H1 (cell line): Measurements from ENCODE around the gene TECPR2. TPM values are rescaled to one million over a fixed set of nuclear protein-coding genes. Genes with fewer than 3 reads are reported as not detected.

Experiments
- CTCF ChIA-PET: fragments of 300-600 bp; sonication (Branson Sonifier 250); formaldehyde crosslinking; loops from one replicate; lab custom pipeline; 2021; ENCODE audit not compliant: partially characterized antibody; lab: Charles Lee
- POLR2A ChIA-PET: fragments of 300-600 bp; sonication (Branson Sonifier 250); formaldehyde crosslinking; loops from one replicate; lab custom pipeline; 2021; ENCODE audit warnings: inconsistent platforms; ENCODE audit not compliant: partially characterized antibody; lab: Charles Lee
- DNase-seq, 2 experiments: peaks; one replicate each; pipeline versions ENCODE4 v3.0.0 to v3.0.0-alpha.2; 2010 to 2022; ENCODE audit warnings: low spot score in 2 of 2, low read depth in 1 of 2, mixed read lengths in 1 of 2
- FAIRE-seq: peaks from 2 replicates; lab custom pipeline; 2011; peaks lifted over from hg19 to GRCh38; lab: Jason Lieb, UNC
- H2AFZ ChIP-seq: 2 replicates; pipeline ENCODE4 v1.8.1; 2012; ENCODE audit warnings: low read length, inconsistent platforms
- H2AK5ac ChIP-seq: 2 replicates; pipeline ENCODE4 v1.6.1; 2013; ENCODE audit warnings: low read depth, low read length
- H2BK120ac ChIP-seq: replicated peaks from 2 replicates; pipeline ENCODE3; 2013; ENCODE audit warnings: low read depth, low read length, inconsistent platforms
- H2BK12ac ChIP-seq: 2 replicates; pipeline ENCODE4 v1.6.1; 2013; ENCODE audit warnings: low read depth, low read length
- H2BK15ac ChIP-seq: 2 replicates; pipeline ENCODE4 v1.6.1; 2013; ENCODE audit warnings: low read length
- H2BK20ac ChIP-seq: 2 replicates; pipeline ENCODE4 v1.6.1; 2013; ENCODE audit warnings: low read length
- H2BK5ac ChIP-seq: 2 replicates; pipeline ENCODE4 v1.6.1; 2013; ENCODE audit warnings: low read depth, low read length
- H3K14ac ChIP-seq: 2 replicates; pipeline ENCODE4 v1.6.1; 2013; ENCODE audit warnings: inconsistent platforms; ENCODE audit not compliant: insufficient read length
- H3K18ac ChIP-seq: 2 replicates; pipeline ENCODE4 v1.6.1; 2013; ENCODE audit warnings: low read length; ENCODE audit errors: extremely low read depth
- H3K23ac ChIP-seq: 2 replicates; pipeline ENCODE4 v1.6.1; 2013; ENCODE audit warnings: inconsistent platforms; ENCODE audit not compliant: insufficient read length
- H3K23me2 ChIP-seq: 2 replicates; pipeline ENCODE4 v1.6.1; 2013; ENCODE audit warnings: low read depth, low read length
- H3K27ac ChIP-seq: 2 replicates; pipeline ENCODE4 v1.6.1; 2011; ENCODE audit warnings: low read depth, low read length, inconsistent platforms
- H3K27me3 ChIP-seq, 4 experiments: replicated peaks in 1 of 4; 1 replicate in 1 of 4; 2 replicates in 3 of 4; pipeline versions ENCODE4 v1.6.1 to v1.8.1; 2011 to 2013; ENCODE audit warnings: low read length in 3 of 4, mild to moderate bottlenecking in 3 of 4, inconsistent platforms in 2 of 4, mixed read lengths in 2 of 4, moderate library complexity in 1 of 4; ENCODE audit not compliant: control insufficient read depth in 3 of 4, insufficient read depth in 3 of 4; ENCODE audit errors: extremely low read depth in 1 of 4
- H3K36me3 ChIP-seq, 4 experiments: 2 replicates each; pipeline versions ENCODE4 v1.6.1 to v1.8.1; 2011 to 2013; ENCODE audit warnings: mild to moderate bottlenecking in 4 of 4, low read length in 3 of 4, moderate library complexity in 2 of 4, control low read depth in 1 of 4, inconsistent platforms in 1 of 4; ENCODE audit not compliant: insufficient read depth in 4 of 4, control insufficient read depth in 2 of 4
- H3K4ac ChIP-seq: replicated peaks from 2 replicates; pipeline ENCODE3; 2013; ENCODE audit warnings: low read length, low read depth, mixed read lengths, inconsistent platforms; ENCODE audit not compliant: insufficient read length
- H3K4me1 ChIP-seq, 4 experiments: replicated peaks in 1 of 4; 1 replicate in 1 of 4; 2 replicates in 3 of 4; pipeline versions ENCODE4 v1.6.1 to v1.8.1; 2011 to 2013; ENCODE audit warnings: low read length in 3 of 4, inconsistent platforms in 2 of 4, mixed read lengths in 1 of 4; ENCODE audit not compliant: insufficient read depth in 4 of 4, control insufficient read depth in 3 of 4
- H3K4me2 ChIP-seq, 2 experiments: 2 replicates each; pipeline versions ENCODE4 v1.6.1 to v1.8.1; 2011 to 2013; ENCODE audit warnings: low read depth in 2 of 2, low read length in 2 of 2, control low read depth in 1 of 2, inconsistent platforms in 1 of 2, mild to moderate bottlenecking in 1 of 2; ENCODE audit not compliant: insufficient read depth in 1 of 2
- H3K4me3 ChIP-seq, 4 experiments: fragments of 200-600, 300-600 bp in 1 of 4; sonication (generic), shearing (Covaris generic), sonication (Bioruptor Twin) in 1 of 4; 2 replicates each; pipeline versions ENCODE4 v1.5.1 to v1.8.1; 2011 to 2016; ENCODE audit warnings: low read length in 4 of 4, low read depth in 3 of 4, control low read depth in 2 of 4, inconsistent platforms in 2 of 4, mild to moderate bottlenecking in 2 of 4, mixed read lengths in 1 of 4, moderate library complexity in 1 of 4; ENCODE audit not compliant: insufficient read depth in 2 of 4; ENCODE audit errors: extremely low read depth in 1 of 4
- H3K56ac ChIP-seq: replicated peaks from 2 replicates; pipeline ENCODE3; 2013; ENCODE audit warnings: low read depth, mild to moderate bottlenecking, mixed read lengths, low read length, inconsistent platforms; ENCODE audit not compliant: insufficient read length
- H3K79me1 ChIP-seq: 2 replicates; pipeline ENCODE4 v1.6.1; 2013; ENCODE audit warnings: low read depth, low read length, control low read depth
- H3K79me2 ChIP-seq, 2 experiments: 2 replicates each; pipeline versions ENCODE4 v1.6.1 to v1.8.1; 2012 to 2013; ENCODE audit warnings: low read length in 2 of 2, mild to moderate bottlenecking in 2 of 2, inconsistent platforms in 1 of 2; ENCODE audit not compliant: insufficient read depth in 2 of 2, control insufficient read depth in 1 of 2
- H3K9ac ChIP-seq, 4 experiments: replicated peaks in 1 of 4; 1 replicate in 1 of 4; 2 replicates in 3 of 4; pipeline versions ENCODE4 v1.6.1 to v1.8.1; 2011 to 2013; ENCODE audit warnings: low read depth in 3 of 4, low read length in 3 of 4, control low read depth in 2 of 4, mild to moderate bottlenecking in 2 of 4, moderate library complexity in 2 of 4, inconsistent platforms in 1 of 4; ENCODE audit errors: extremely low read depth in 1 of 4
- H3K9me3 ChIP-seq, 2 experiments: 2 replicates each; pipeline versions ENCODE4 v1.6.1 to v1.8.1; 2012 to 2013; ENCODE audit warnings: mild to moderate bottlenecking in 2 of 2, moderate library complexity in 2 of 2, control low read depth in 1 of 2, inconsistent platforms in 1 of 2, low read depth in 1 of 2, low read length in 1 of 2, mixed read lengths in 1 of 2; ENCODE audit not compliant: insufficient read depth in 2 of 2
- H4K20me1 ChIP-seq, 2 experiments: replicated peaks in 1 of 2; 2 replicates each; pipeline versions ENCODE3 to v1.8.1; 2011 to 2013; ENCODE audit warnings: inconsistent platforms in 2 of 2, low read length in 2 of 2, mild to moderate bottlenecking in 1 of 2; ENCODE audit not compliant: insufficient read depth in 2 of 2, control insufficient read depth in 1 of 2
- H4K5ac ChIP-seq: 2 replicates; pipeline ENCODE4 v1.6.1; 2013; ENCODE audit warnings: low read length, low read depth, mixed read lengths, inconsistent platforms; ENCODE audit not compliant: insufficient read length
- H4K8ac ChIP-seq: 2 replicates; pipeline ENCODE4 v1.8.0; 2013; ENCODE audit warnings: mild to moderate bottlenecking, moderate library complexity, low read length, inconsistent platforms; ENCODE audit not compliant: insufficient read depth; ENCODE audit errors: extremely low read depth
- H4K91ac ChIP-seq: replicated peaks from 2 replicates; pipeline ENCODE3; 2013; ENCODE audit warnings: low read length, mixed read lengths, inconsistent platforms; ENCODE audit not compliant: insufficient read length
- BCL11A ChIP-seq, 2 experiments: IDR thresholded peaks; one replicate each; pipeline ENCODE4 v1.6.1; 2011; ENCODE audit warnings: low read depth in 2 of 2, low read length in 2 of 2, mild to moderate bottlenecking in 2 of 2
- EP300 ChIP-seq, 2 experiments: IDR thresholded peaks; 1 replicate in 1 of 2; 2 replicates in 1 of 2; pipeline ENCODE4 v1.6.1; 2011 to 2012; ENCODE audit warnings: low read depth in 2 of 2, low read length in 2 of 2, mild to moderate bottlenecking in 2 of 2, borderline replicate concordance in 1 of 2, inconsistent platforms in 1 of 2, moderate library complexity in 1 of 2
- HDAC6 ChIP-seq: IDR thresholded peaks from one replicate; pipeline ENCODE4 v1.7.1; 2012; ENCODE audit warnings: low read depth, mild to moderate bottlenecking, inconsistent platforms, low read length, moderate library complexity
- NANOG ChIP-seq: IDR thresholded peaks from 2 replicates; pipeline ENCODE4 v1.6.1; 2011; ENCODE audit warnings: low read length, low read depth, mild to moderate bottlenecking, inconsistent platforms; ENCODE audit not compliant: insufficient read depth, poor library complexity, severe bottlenecking
- POU5F1 ChIP-seq: IDR thresholded peaks from 2 replicates; pipeline ENCODE4 v1.6.1; 2011; ENCODE audit warnings: low read depth, mild to moderate bottlenecking, low read length, moderate library complexity
- RBBP5 ChIP-seq: IDR thresholded peaks from 2 replicates; pipeline ENCODE4 v1.7.1; 2012; ENCODE audit warnings: low read depth, mild to moderate bottlenecking, inconsistent platforms, low read length, moderate library complexity, borderline replicate concordance
- RNF2 ChIP-seq: fragments of 200-900, 300-1000 bp; sonication (generic); IDR thresholded peaks from 2 replicates; pipeline ENCODE4 v1.7.1; 2016; ENCODE audit warnings: borderline replicate concordance, low read depth, mild to moderate bottlenecking, antibody characterized with exemption, low read length; ENCODE audit not compliant: poor library complexity, severe bottlenecking; ENCODE audit errors: missing control alignments
- SIN3A ChIP-seq, 2 experiments: IDR thresholded peaks in 1 of 2; conservative IDR thresholded peaks in 1 of 2; 2 replicates each; pipeline ENCODE4 v1.6.1; 2011 to 2012; ENCODE audit warnings: low read length in 2 of 2, improper control_type of control experiment in 1 of 2, low read depth in 1 of 2, mild to moderate bottlenecking in 1 of 2
- SP2 ChIP-seq: IDR thresholded peaks from 2 replicates; pipeline ENCODE4 v1.6.1; 2012; ENCODE audit warnings: mild to moderate bottlenecking, low read length, inconsistent platforms
- SP4 ChIP-seq: IDR thresholded peaks from 2 replicates; pipeline ENCODE4 v1.6.1; 2012; ENCODE audit warnings: low read length, inconsistent platforms
- TAF1 ChIP-seq: IDR thresholded peaks from 2 replicates; pipeline ENCODE4 v1.6.1; 2011; ENCODE audit warnings: mild to moderate bottlenecking, low read depth, low read length
- TEAD4 ChIP-seq: IDR thresholded peaks from 2 replicates; pipeline ENCODE4 v1.6.1; 2012; ENCODE audit warnings: low read depth, low read length, inconsistent platforms, mixed read lengths
- WGBS, 2 experiments: shearing (Covaris generic) in 1 of 2; methylation state at CpG; one replicate each; pipeline versions ENCODE4 v1.1.6 to v1.1.7; 2013 to 2015; ENCODE audit warnings: low lambda C conversion rate in 2 of 2, mixed read lengths in 2 of 2, inconsistent platforms in 1 of 2, low coverage in 1 of 2, missing lambda C conversion rate in 1 of 2; ENCODE audit not compliant: insufficient replicate concordance in 2 of 2, insufficient coverage in 1 of 2, insufficient read length in 1 of 2; ENCODE audit errors: extremely low coverage in 1 of 2, missing lambda C conversion rate in 1 of 2; 5-methylcytosine and 5-hydroxymethylcytosine counted together
- polyA plus RNA-seq, 7 experiments: library from polyadenylated mRNA; depleted of rRNA in 3 of 7; stranded (reverse) in 5 of 7; unstranded in 2 of 7; fragments of >200 nt in 5 of 7; fragments of 200-250 nt in 2 of 7; gene quantifications; 1 replicate in 5 of 7; 2 replicates in 1 of 7; 4 replicates in 1 of 7; pipeline versions ENCODE4 v1.2.1 to v1.2.3, GENCODE V29; 2011 to 2013; ENCODE audit warnings: missing spikeins in 2 of 7, mixed read lengths in 2 of 7
- total RNA-seq: library from RNA; stranded (reverse); fragmentation: NEBNext Ultra II Directional; extraction: Animal tissue kit (Norgen Biotek cat#: 25700); gene quantifications from 2 replicates; pipeline ENCODE4 v1.2.1, GENCODE V29; 2021

TECPR2 gene
- total and polyA plus RNA-seq, 2 of the 8 experiments (the other 6 are each of a cell fraction or from before 2014, with no cell fraction given): 6.8 to 19.4 TPM

- H4K20me1 ChIP-seq: no peaks in the 10 kb centered on the region
- FAIRE-seq: no peak
- CTCF ChIA-PET: interaction anchor here (1.3 to 3.3 kb wide), 4 partner anchors 9 to 54 kb away, joined by 3 to 13 read pairs (median 6); no protein-coding TSS in a partner anchor
- TF ChIP-seq BCL11A (IDR thresholded peaks at IDR 0.05; ENCODE audit: low read depth in 2 of 2, low read length in 2 of 2) (no peak), SP4 (no peak), RBBP5 (no peak), RNF2 (no peak), NANOG (no peak), POU5F1 (no peak), SIN3A (conservative IDR thresholded peaks at IDR 0.05 in 1 of 2, IDR thresholded peaks at IDR 0.05 in 1 of 2; ENCODE audit: low read depth in 1 of 2, low read length in 2 of 2) (no peak), TAF1 (no peak), SP2 (no peak), TEAD4 (no peak), EP300 (IDR thresholded peaks at IDR 0.05; ENCODE audit: borderline replicate concordance in 1 of 2, low read depth in 2 of 2, low read length in 2 of 2) (no peak), HDAC6 (no peak)
Observed at GRCh38 chr14:102491786-102492530, 129.2 kb downstream of the TECPR2 start.

More at GRCh38 chr14:102491786-102492530, 129.2 kb downstream of the TECPR2 start:
- H2BK5ac ChIP-seq: no peak overlapping the region
- H2BK15ac ChIP-seq: no peak overlapping the region
- H2BK20ac ChIP-seq: no peak overlapping the region
- WGBS, 2 experiments: 93% methylated on average over 6 of the region's 7 CpGs; no CpG with 5 or more reads in 1 of the 2 experiments
- H3K9ac ChIP-seq: no peak overlapping the region
- H3K23ac ChIP-seq: no peak overlapping the region
- no peak overlapping the region for H3K14ac ChIP-seq
- no peaks in the 10 kb centered on the region for H3K79me1 ChIP-seq
- H3K18ac ChIP-seq: no peak overlapping the region; the same call in 1 of the 2 replicates
- DNase-seq: no peak
- H3K27ac ChIP-seq: 0 out of 2 replicates have a peak overlapping the region, but pooled peaks have one; percentile 30
- H2BK12ac ChIP-seq: no peak overlapping the region
- no peak overlapping the region for H4K91ac ChIP-seq
- no peak overlapping the region for H3K4me3 ChIP-seq
- H3K4ac ChIP-seq: no peak overlapping the region
- H2AFZ ChIP-seq: no peak overlapping the region
- H3K79me2 ChIP-seq: no peaks in the 10 kb centered on the region
- H3K36me3 ChIP-seq: no peaks in the 10 kb centered on the region
- H3K23me2 ChIP-seq: no peaks in the 10 kb centered on the region
- H4K5ac ChIP-seq: no peak overlapping the region
- H3K9me3 ChIP-seq: no peaks in the 10 kb centered on the region
- no peak overlapping the region for H3K56ac ChIP-seq
- POLR2A ChIA-PET: no interaction called here
- no peak overlapping the region for H2AK5ac ChIP-seq
- H4K8ac ChIP-seq: no peak overlapping the region
- no peaks in the 10 kb centered on the region for H3K27me3 ChIP-seq
- no peaks in the 10 kb centered on the region for H3K4me1 ChIP-seq
- H2BK120ac ChIP-seq: no peak overlapping the region
- no peak overlapping the region for H3K4me2 ChIP-seq
